ENCODE results near the gene CLSTN2. TPM values are rescaled to one million over a fixed set of nuclear protein-coding genes. Genes with fewer than 3 reads are reported as not detected.

The CLSTN2 gene
- polyA plus RNA-seq, 4 donors, result 0.92 to 2.0 (median 1.5) TPM

DNA sequence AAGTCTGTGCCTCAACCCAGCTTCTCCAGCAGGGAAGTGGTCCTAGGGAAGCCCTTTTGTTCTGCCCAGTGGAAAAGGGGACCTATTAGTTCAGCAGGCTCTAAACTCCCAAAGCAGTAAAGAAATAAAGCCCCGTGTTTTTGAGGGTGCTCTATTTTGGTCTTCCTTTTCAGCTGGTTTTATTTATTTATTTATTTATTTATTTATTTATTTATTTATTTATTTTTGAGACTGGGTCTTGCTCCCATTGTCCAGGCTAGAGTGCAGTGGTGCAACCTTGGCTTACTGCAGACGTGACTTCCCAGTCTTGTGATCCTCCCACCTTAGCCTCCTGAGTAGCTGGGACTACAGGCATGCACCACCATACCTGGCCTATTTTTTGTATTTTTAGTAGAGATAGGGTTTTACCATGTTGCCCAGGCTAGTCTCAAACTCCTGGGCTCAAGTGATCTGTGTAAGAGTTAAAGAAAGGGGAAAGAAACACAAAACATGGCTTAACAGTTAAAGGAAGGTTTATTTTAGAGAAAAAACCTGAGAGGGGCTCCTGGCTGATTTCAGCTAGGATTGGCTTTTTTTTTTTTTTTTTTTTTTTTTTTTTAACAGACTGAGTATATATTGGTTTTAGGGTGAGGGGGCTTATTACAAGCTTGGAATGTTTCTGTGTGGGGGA lies 154.6 kb downstream of the CLSTN2 start:
- no peak for DNase-seq (ENCODE audit: low read depth in 4 of 4, low spot score in 2 of 4)

DNA sequence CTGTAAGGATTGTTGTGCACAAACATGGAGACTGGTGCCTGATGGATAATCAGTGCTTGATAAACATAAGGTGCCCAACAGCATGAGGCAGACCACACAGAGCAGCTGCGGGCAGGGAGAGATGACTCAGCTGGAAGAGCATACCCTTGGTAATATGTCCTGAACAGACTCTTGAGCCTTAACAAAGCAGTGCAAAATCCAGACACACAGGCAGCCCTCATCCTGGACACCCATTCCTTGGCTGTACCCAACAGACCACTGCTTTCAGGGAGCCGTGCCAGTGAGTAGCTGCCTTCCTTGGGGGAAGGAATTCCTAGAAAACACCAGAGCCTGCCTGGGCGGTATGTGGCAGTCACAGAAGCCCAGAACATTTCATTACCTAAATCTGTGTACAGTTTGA lies 156.2 kb downstream of the CLSTN2 start:
- DNase-seq (ENCODE audit: low read depth in 4 of 4, low spot score in 2 of 4), result no peak

DNA sequence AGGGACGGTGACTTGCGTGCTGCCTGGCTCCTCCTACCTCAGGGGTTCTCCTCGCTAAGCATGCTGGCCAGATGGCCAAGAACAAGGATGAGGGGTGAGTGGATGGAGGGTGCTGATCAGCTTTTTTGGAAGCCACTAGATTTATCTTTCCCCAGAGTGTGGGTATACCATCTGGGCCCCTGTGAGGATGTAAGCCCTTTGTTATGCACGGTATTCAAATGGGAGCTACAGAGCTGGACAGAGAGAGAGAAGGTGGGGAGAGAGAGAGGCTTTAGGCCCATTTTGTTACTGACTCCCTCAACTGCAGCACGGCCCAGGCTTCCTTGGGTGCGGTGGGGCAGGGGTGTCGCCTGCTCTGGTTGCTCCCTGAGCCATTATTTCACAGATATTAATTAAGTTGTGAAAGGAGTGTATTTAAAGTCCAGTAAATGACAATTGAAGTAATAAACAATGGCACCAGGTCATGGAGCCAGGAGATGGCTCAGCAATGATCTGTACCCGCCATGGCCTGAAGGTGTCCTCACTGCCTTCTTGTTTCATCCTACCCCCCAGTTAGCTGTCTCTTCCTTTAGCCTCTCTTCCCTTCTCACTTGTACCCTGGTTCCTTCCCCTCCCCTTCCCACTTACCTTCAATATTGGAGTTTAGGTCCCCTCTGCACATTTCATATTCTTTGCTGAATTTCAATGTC lies 158.0 kb downstream of the CLSTN2 start:
- DNase-seq (ENCODE audit: low read depth in 4 of 4, low spot score in 2 of 4), result no peak

DNA sequence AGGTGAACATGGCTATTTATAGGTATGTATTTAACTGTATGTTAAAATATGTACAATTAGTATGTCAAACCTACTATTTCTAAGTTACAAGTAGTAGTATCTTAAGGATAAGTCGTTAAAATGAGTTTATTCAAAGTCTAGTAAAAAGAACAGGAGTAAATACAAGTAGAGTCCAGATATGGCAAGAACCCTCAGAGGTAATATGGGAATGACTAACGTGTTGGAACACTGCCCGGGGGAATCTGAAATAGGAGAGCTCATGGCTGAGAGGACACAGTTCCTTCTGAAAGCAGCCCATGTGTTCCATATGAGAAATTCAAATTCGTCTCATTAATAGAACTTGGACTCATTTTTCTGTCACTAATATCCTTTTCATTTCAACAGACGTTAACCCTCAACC lies 158.8 kb downstream of the CLSTN2 start:
- DNase-seq (ENCODE audit: low read depth in 4 of 4, low spot score in 2 of 4), result peak in 1 of 4 donors; percentile 76

GRCh38 chr3:140094487-140094886 lies 159.5 kb downstream of the CLSTN2 start:
- no peak for DNase-seq (ENCODE audit: low read depth in 4 of 4, low spot score in 2 of 4)

DNA sequence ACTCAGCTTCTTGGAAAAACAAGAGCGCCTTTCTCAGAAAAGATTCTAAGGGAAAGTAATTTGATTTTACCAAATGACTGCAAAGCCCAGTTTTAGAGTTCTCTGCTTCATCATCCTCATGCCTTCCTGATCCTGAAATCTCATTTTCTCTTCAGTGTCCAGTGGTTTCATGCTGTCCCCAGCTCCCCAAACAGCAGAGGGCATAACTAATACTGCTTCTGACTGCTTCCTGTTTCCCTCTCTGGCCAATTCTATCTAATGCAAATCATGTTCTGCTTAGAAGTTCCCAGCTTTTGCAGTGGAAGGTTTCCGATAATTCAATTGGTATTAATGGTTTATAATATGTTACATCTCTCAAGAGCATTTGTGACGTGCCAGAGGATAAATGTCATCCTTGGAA lies 161.1 kb downstream of the CLSTN2 start:
- no peak for DNase-seq (ENCODE audit: low read depth in 4 of 4, low spot score in 2 of 4)

DNA sequence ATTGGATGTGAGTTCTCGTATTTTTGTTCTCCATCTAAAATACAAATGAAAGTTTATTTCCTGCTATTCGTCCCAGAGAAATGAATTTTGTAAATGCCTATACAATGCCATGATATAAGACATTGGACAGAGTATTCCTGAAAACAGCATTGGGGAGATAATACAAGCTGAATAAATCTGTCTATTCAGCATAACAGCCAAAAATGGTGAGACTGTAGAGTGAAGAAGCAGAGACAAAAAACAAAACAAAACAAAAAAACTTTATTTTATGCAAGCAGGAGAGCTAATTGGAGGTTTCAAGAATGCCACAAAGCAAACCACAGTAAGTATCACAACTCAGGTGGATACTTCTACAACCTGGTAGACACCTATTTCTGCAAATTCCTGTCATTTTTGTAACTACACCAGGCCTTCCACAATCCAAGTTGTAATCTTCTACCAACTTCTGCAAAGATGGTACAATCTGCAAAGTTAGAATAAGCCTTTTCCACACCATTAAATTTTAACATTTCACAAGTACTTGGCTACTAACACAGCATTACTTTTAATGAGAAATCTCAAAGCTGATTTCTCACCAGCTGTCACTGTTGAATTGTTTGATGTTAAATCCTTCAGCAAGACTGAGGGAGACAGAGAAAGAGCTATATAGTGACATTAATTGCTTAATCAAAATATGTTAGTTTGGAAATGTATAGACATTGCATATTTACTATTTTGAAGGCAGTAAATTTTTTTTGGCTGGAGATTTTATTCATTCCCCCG lies 163.1 kb downstream of the CLSTN2 start:
- DNase-seq (ENCODE audit: low read depth in 4 of 4, low spot score in 2 of 4), result no peak

DNA sequence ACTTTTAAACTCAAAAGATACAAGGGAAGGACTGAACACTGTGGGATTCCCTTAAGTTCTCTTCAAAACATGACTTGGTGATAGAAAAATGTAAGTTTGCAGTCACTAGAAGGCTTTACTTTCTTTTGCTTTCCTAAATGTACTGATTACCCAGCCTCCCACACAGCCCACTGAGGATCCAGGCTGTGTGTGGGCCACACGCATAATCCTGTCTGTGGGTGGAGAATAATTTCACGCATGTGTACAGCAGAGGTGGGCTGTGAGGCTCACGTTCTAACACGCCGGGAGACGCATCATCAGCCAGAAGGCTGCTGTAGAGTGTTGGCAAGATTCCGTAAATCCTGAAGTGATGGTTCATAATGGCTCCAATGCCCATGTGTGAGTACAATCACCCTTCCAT lies 165.5 kb downstream of the CLSTN2 start:
- no peak for DNase-seq (ENCODE audit: low read depth in 4 of 4, low spot score in 2 of 4)

DNA sequence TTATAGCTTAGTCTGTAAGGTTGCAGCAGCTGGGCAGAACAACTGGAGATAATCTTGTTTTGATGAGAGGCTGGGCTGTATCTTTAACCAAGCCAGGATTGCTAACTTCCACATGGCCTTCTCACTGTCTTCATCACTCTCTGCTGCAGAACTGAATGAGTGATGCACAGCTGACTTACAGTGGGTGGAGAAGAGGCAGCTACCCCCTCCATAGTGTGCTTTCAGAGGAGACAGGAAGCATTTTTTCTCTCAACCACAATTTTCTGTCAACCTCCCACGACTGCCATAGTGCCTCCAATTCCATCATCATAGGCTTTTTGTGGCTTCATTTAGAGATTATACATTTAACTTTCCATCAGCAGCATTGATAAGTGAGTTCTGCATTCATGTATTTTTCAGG lies 168.2 kb downstream of the CLSTN2 start:
- no peak for DNase-seq (ENCODE audit: low read depth in 4 of 4, low spot score in 2 of 4)

DNA sequence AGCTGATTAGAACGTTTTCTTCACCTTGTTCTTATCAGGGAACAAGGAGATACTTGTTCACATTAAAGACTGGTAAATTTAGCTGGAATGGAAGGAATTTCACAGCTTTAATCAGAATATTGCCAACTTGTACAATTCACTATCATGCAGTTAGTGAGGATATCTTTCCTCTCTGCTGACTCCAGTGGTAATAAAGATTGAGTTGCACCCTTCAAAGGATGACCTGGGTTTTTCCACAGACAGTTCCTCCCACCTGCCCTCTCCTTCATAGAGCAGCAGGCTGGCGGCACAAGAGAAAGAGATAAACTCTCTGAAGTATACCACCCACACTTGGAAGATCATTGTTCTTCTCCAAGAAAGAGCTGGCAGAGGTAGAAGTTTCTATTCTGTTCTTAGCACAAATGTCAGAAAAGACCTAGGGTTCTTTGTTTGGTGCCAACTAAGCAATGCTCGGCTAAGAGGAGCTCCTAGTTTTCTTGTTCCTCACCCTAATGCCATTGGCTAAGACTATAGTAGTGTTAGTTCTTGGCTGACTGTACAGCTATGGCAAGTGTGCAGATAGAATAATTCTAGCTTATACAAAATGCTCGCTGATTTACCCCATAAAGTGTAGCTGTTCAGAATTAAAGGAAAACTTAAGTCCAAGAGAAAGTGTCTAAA lies 169.1 kb downstream of the CLSTN2 start:
- no peak for DNase-seq (ENCODE audit: low read depth in 4 of 4, low spot score in 2 of 4)

GRCh38 chr3:140113996-140114788 lies 179.2 kb downstream of the CLSTN2 start:
- no peak for DNase-seq (ENCODE audit: low read depth in 4 of 4, low spot score in 2 of 4)

DNA sequence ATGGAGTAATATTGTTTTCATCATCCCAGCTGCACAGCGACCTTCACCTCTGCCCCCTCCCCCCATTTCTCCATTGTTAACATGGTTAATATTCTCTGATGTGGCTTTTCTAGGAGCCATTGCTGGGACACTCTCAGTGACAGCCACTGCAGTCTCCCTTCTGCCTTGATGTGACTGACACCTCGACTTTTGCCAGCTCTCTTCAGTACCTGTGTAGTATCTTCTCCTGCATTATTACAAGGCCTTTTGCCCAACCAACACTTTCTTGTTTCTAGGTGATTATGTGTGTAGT lies 179.8 kb downstream of the CLSTN2 start:
- no peak for DNase-seq (ENCODE audit: low read depth in 4 of 4, low spot score in 2 of 4)

DNA sequence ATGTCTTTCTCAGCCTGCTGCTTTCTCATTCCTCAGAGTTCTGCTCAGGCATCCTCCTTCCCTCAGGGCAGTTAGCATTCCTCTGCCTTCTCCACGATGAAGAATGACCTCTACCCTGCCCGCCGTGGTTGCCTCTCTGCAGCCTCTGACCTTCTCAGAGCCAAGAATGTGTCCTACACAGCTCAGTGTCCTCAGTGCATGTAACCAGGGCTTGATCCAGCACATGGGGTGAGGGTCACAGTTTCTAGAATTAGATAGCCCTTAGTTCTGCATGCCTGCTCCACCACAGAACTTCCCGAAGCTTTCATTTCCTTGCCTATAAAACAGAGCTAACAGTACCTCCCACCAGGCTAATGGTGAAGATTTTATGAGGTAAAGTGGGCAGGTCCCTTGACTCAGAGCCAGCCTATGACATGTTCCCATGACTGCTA lies 182.1 kb downstream of the CLSTN2 start:
- peak; percentile 5 to 29 (median 11) for DNase-seq (ENCODE audit: low read depth in 4 of 4, low spot score in 2 of 4)

DNA sequence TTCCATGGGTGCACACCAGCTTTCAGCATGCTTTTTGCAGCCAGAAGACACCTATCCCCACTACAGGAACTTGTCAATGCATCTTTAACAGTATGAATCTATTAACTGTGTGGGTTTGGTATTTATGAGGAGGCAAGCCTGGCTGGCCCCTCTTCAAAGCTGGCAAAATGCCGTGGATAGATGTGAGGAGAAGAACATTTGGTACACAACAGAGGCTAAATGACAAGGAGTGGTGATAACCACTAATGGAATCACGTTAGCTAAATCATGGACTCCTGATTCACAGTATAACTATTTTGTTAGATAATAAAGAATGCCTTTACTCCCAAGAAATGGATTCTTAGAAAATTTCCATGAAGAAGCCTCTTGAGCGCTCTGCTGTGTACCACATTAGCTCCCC lies 187.2 kb downstream of the CLSTN2 start:
- no peak for DNase-seq (ENCODE audit: low read depth in 4 of 4, low spot score in 2 of 4)

GRCh38 chr3:140128217-140128616 lies 193.2 kb downstream of the CLSTN2 start:
- no peak for DNase-seq (ENCODE audit: low read depth in 4 of 4, low spot score in 2 of 4)

DNA sequence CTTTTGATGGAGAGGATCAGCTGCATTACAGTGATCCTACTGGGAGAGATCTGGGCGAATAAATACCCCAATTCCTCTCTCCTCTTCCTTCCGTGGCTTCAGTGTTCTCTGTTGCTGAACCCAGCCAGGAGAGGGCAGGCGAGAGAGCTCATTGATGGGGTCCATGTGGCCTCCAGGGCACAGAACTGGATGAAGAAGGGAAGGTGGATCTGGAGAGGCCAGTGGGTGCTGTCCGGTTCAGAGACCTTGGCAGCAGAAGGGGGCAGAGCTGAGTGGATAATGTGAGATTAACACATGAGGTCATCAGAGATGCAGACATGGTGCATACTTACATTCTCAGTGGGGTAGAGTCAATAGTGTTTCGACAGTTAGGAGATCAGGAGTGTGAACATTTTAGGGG lies 193.6 kb downstream of the CLSTN2 start:
- no peak for DNase-seq (ENCODE audit: low read depth in 4 of 4, low spot score in 2 of 4)

GRCh38 chr3:140129768-140130284 lies 194.8 kb downstream of the CLSTN2 start:
- DNase-seq (ENCODE audit: low read depth in 4 of 4, low spot score in 2 of 4), result no peak

DNA sequence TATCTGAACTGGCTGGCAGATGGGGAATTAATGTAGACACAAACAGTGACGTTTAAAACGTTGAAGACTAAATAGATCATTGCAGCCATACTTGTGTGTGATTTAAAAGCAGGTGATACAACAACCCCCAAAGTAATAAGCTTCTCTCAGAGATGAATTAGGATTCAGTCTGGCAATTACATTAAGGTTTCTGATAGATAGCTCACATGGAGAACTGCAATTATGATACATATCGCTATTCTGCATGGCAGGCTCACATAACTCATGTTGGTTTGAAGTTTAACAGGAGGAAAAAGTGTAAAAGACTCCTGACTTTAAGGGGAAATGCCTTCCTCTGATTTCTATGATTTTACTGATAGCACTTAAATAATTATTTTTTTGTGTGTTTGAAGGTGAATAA lies 196.9 kb downstream of the CLSTN2 start:
- DNase-seq (ENCODE audit: low read depth in 4 of 4, low spot score in 2 of 4), result no peak

- no peak for DNase-seq (ENCODE audit: low read depth in 4 of 4, low spot score in 2 of 4)
These were observed 199.4 kb downstream of the CLSTN2 start for GRCh38 chr3:140134231-140134965.

GRCh38 chr3:140135461-140135860 lies 200.5 kb downstream of the CLSTN2 start:
- DNase-seq (ENCODE audit: low read depth in 4 of 4, low spot score in 2 of 4), result no peak

Measured in left renal cortex interstitium (tissue), 4 donors.